Measurements from ENCODE around the gene CSNK1G1. TPM values are rescaled to one million over a fixed set of nuclear protein-coding genes. Genes with fewer than 3 reads are reported as not detected.
"Not testable (repeated sequence)": the region's sequence is repeated elsewhere in the genome, so short reads cannot be mapped to it uniquely, and the experiment has no call there.

CSNK1G1 gene
- total RNA-seq, 1 experiment from 2014 or later = 27.4 TPM

DNA sequence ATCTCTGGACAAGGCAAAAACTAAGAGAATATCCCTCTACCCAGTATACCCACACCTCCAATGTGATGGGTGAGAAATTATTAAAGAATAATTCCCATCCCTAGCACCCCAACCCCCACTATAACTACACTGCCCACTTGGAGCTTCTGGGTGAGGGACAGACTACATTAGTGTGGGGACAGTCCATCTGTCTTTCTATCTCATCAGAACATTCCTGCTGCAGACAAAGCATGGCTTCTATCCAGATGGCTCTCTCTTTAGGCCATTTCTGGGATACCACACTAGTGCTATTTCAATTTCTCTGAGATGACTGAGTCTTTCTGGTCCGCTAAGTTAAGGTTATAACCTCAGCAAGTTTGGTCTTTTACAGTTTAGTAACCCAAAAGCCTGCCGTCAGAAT lies 6.6 kb downstream of the CSNK1G1 start:
- Histone ChIP-seq H3K36me3 (ENCODE audit: insufficient read depth, low read length, poor library complexity, severe bottlenecking) (no peaks in the 10 kb centered on the region), H3K27ac (ENCODE audit: low read depth, low read length, poor library complexity, severe bottlenecking) (no peak overlapping the region), H3K27me3 (replicated peaks; ENCODE audit: insufficient read depth, low read depth, low read length, poor library complexity) (no peaks in the 10 kb centered on the region), H3K4me3 (ENCODE audit: low read depth, low read length, poor library complexity, severe bottlenecking) (no peak overlapping the region), H3K4me1 (ENCODE audit: insufficient read depth, low read length, poor library complexity, severe bottlenecking) (peaks cover 47% of the 10 kb centered on the region), H3K9me3 (ENCODE audit: low read depth, low read length, poor library complexity, severe bottlenecking) (no peaks in the 10 kb centered on the region)
- CTCF ChIA-PET = no interaction called here
- no TSS peak for BruUV-seq (replicated peaks)
- POLR2A ChIA-PET (ENCODE audit: low non-redundant PET) = no interaction called here
- intact Hi-C loops (cut with micrococcal nuclease; ENCODE audit: unreplicated experiment) = no loop called here
- DNase-seq (ENCODE audit: low spot score) = no peak
- TF ChIP-seq EZH2 (IDR thresholded peaks at IDR 0.05; ENCODE audit: borderline replicate concordance, low read depth, low read length, poor library complexity, severe bottlenecking) = no peak
- TF ChIP-seq, protein P1, sequence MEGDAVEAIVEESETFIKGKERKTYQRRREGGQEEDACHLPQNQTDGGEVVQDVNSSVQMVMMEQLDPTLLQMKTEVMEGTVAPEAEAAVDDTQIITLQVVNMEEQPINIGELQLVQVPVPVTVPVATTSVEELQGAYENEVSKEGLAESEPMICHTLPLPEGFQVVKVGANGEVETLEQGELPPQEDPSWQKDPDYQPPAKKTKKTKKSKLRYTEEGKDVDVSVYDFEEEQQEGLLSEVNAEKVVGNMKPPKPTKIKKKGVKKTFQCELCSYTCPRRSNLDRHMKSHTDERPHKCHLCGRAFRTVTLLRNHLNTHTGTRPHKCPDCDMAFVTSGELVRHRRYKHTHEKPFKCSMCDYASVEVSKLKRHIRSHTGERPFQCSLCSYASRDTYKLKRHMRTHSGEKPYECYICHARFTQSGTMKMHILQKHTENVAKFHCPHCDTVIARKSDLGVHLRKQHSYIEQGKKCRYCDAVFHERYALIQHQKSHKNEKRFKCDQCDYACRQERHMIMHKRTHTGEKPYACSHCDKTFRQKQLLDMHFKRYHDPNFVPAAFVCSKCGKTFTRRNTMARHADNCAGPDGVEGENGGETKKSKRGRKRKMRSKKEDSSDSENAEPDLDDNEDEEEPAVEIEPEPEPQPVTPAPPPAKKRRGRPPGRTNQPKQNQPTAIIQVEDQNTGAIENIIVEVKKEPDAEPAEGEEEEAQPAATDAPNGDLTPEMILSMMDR (conservative IDR thresholded peaks at IDR 0.05; ENCODE audit: low read depth, low read length) = no peak

DNA sequence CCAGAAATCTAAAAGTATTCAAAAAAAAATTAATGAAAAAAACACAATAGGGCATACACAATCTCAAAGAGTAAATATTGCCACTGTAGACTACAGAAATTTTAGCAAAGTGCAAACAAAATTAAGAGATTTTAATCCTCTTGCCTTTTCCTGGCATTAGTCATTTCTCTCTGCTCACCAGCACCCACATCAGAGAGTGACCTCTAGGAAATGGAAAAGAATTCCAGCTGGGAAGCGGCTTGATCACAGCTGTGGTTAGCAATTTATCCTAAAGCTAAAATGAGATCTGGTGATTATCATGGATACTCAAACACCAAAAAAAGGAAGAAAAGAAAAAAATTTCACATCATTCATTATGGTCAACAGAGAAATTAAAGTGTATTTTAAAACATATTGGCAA lies 7.5 kb downstream of the CSNK1G1 start:
- H3K4me3 ChIP-seq (ENCODE audit: low read depth, low read length, poor library complexity, severe bottlenecking) = no peak overlapping the region
- H3K27me3 ChIP-seq (replicated peaks; ENCODE audit: insufficient read depth, low read depth, low read length, poor library complexity) = no peaks in the 10 kb centered on the region
- peak; percentile 33 for DNase-seq (ENCODE audit: low spot score)
- BruUV-seq (replicated peaks) = no TSS peak
- ChIA-PET CTCF (no interaction called here), POLR2A (ENCODE audit: low non-redundant PET) (no interaction called here)
- TF ChIP-seq, protein P1 (conservative IDR thresholded peaks at IDR 0.05; ENCODE audit: low read depth, low read length) = no peak
- no peak for TF ChIP-seq EZH2 (IDR thresholded peaks at IDR 0.05; ENCODE audit: borderline replicate concordance, low read depth, low read length, poor library complexity, severe bottlenecking)
- H3K4me1 ChIP-seq (ENCODE audit: insufficient read depth, low read length, poor library complexity, severe bottlenecking) = peaks cover 55% of the 10 kb centered on the region
- H3K27ac ChIP-seq (ENCODE audit: low read depth, low read length, poor library complexity, severe bottlenecking) = peak overlapping the region; percentile 44
- intact Hi-C loops (cut with micrococcal nuclease; ENCODE audit: unreplicated experiment) = no loop called here
- H3K36me3 ChIP-seq (ENCODE audit: insufficient read depth, low read length, poor library complexity, severe bottlenecking) = no peaks in the 10 kb centered on the region
- H3K9me3 ChIP-seq (ENCODE audit: low read depth, low read length, poor library complexity, severe bottlenecking) = no peaks in the 10 kb centered on the region

DNA sequence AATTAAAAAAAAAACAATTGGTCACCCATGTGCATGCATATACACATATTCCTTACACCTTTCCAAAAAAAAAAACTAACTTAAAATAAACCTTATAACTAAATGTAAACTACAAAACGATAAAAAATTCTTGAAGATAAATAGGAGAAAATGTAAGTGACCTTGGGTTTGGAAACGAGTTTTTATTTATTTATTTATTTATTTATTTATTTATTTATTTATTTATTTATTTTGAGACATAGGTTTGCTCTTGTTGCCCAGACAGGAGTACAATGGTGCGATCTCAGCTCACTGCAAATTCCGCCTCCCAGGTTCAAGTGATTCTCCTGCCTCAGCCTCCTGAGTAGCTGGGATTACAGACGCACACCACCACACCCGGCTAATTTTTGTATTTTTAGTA lies 9.7 kb downstream of the CSNK1G1 start:
- intact Hi-C loops (cut with micrococcal nuclease; ENCODE audit: unreplicated experiment); H3K4me3 ChIP-seq (ENCODE audit: low read depth, low read length, poor library complexity, severe bottlenecking); POLR2A ChIA-PET (ENCODE audit: low non-redundant PET); H3K9me3 ChIP-seq (ENCODE audit: low read depth, low read length, poor library complexity, severe bottlenecking); CTCF ChIA-PET; DNase-seq (ENCODE audit: low spot score); H3K36me3 ChIP-seq (ENCODE audit: insufficient read depth, low read length, poor library complexity, severe bottlenecking); H3K27me3 ChIP-seq (replicated peaks; ENCODE audit: insufficient read depth, low read depth, low read length, poor library complexity); H3K27ac ChIP-seq (ENCODE audit: low read depth, low read length, poor library complexity, severe bottlenecking); BruUV-seq (replicated peaks): not testable (repeated sequence)
- peaks cover 51% of the 10 kb centered on the region for H3K4me1 ChIP-seq (ENCODE audit: insufficient read depth, low read length, poor library complexity, severe bottlenecking)

DNA sequence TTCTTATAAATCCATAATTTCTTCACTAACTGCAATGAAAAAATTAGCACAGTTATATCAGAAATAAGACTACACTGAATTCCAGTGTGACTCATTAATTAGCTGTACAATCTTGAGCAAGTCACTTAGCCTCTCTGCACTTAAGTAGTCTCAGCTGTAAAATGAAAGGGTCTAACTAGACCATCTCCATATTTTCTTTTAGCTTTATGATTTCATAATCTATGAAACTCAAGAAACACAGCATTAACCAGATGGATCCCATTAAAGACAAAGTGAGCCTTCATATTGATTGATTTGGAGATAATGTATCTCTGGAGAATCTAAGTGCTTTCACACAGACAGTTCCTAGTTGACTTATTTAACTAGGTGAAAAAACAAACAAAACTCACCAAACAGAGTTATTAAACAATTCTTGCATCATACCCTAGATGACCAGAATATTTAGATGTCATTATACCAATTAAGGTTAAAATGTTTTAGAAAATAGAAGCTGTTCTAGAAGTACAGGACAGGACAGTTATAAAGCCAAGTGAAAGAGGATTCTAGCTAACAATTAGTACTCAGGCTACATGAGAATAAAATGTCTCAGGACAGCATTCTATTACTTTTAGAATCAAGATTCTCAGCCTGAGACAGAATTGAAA lies 11.2 kb downstream of the CSNK1G1 start:
- no TSS peak for BruUV-seq (replicated peaks)
- ChIA-PET CTCF (interaction anchor here (1.5 kb wide), 1 partner anchor 11 kb away, joined by 4 read pairs; the partner anchor contains the start of gene CSNK1G1), POLR2A (ENCODE audit: low non-redundant PET) (no interaction called here)
- Histone ChIP-seq H3K4me1 (ENCODE audit: insufficient read depth, low read length, poor library complexity, severe bottlenecking) (peaks cover 42% of the 10 kb centered on the region), H3K36me3 (ENCODE audit: insufficient read depth, low read length, poor library complexity, severe bottlenecking) (peaks cover 5% of the 10 kb centered on the region), H3K27me3 (replicated peaks; ENCODE audit: insufficient read depth, low read depth, low read length, poor library complexity) (no peaks in the 10 kb centered on the region), H3K9me3 (ENCODE audit: low read depth, low read length, poor library complexity, severe bottlenecking) (no peaks in the 10 kb centered on the region), H3K4me3 (ENCODE audit: low read depth, low read length, poor library complexity, severe bottlenecking) (no peak overlapping the region), H3K27ac (ENCODE audit: low read depth, low read length, poor library complexity, severe bottlenecking) (no peak overlapping the region)
- TF ChIP-seq, protein P1 (conservative IDR thresholded peaks at IDR 0.05; ENCODE audit: low read depth, low read length) = no peak
- TF ChIP-seq EZH2 (IDR thresholded peaks at IDR 0.05; ENCODE audit: borderline replicate concordance, low read depth, low read length, poor library complexity, severe bottlenecking) = no peak
- intact Hi-C loops (cut with micrococcal nuclease; ENCODE audit: unreplicated experiment) = no loop called here
- peak; percentile 58 for DNase-seq (ENCODE audit: low spot score)
